GM13977 (cell line): Measurements from ENCODE around the gene PEX11G.

Experiments used
- DNase-seq: peaks from one replicate; pipeline ENCODE4 v3.0.0; 2012; ENCODE audit warnings: low spot score
- CTCF ChIP-seq: IDR thresholded peaks from 2 replicates; pipeline ENCODE4 v1.5.1; 2012; ENCODE audit warnings: mild to moderate bottlenecking, control low read depth; ENCODE audit not compliant: insufficient read depth; ENCODE audit errors: extremely low read depth, missing control alignments
- in situ Hi-C: fragments of 300-500 bp; cut with MboI; formaldehyde crosslinking; loops from one replicate; pipeline ENCODE4 v1.12.0; 2022; ENCODE audit warnings: low sequenced_read_pairs, low pct_unique_long_range_greater_than_20kb, mixed read lengths, inconsistent platforms; ENCODE audit not compliant: unreplicated experiment

Gene PEX11G

GRCh38 chr19:7526059-7526929 is 37.5 kb upstream of the PEX11G start:
- in situ Hi-C loops: no loop called here
- no peak for DNase-seq
- TF ChIP-seq CTCF: no peak

GRCh38 chr19:7524992-7525739 is 36.3 kb upstream of the PEX11G start:
- DNase-seq: no peak
- in situ Hi-C loops: no loop called here
- TF ChIP-seq CTCF: no peak

- TF ChIP-seq CTCF: no peak
- DNase-seq: no peak
- in situ Hi-C loops: no loop called here
Measured at GRCh38 chr19:7524523-7524922, 35.7 kb upstream of the PEX11G start.

- no peak for TF ChIP-seq CTCF
- no peak for DNase-seq
- in situ Hi-C loops: no loop called here
Measured at GRCh38 chr19:7522923-7523667, 34.3 kb upstream of the PEX11G start.

- peak; percentile 100 for DNase-seq
- in situ Hi-C loops: no loop called here
Measured at GRCh38 chr19:7522072-7522922, 33.5 kb upstream of the PEX11G start, which contains the start of gene MCOLN1. Gene MCOLN1, plus strand, starts transcription at chr19:7522624. Its CDS starts 127 bp downstream, at chr19:7522751.

More at GRCh38 chr19:7522072-7522922, 33.5 kb upstream of the PEX11G start, which contains the start of gene MCOLN1:
- no peak for TF ChIP-seq CTCF
